NCI-H2171 (cell line): Measurements from ENCODE around the gene DEPDC1B.
"Not testable (repeated sequence)": the region's sequence is repeated elsewhere in the genome, so short reads cannot be mapped to it uniquely, and the experiment has no call there.

Experiments
- DNase-seq: peaks from one replicate; lab custom pipeline; 2025; lab: John Stamatoyannopoulos, UW

DEPDC1B gene

GRCh38 chr5:60699609-60700415, at the start of gene DEPDC1B:
Gene DEPDC1B (minus strand): TSS chr5:60700166. CDS start chr5:60700093, 73 bp downstream.
- peak; percentile 63 for DNase-seq

- DNase-seq, result no peak
Observed at GRCh38 chr5:60744682-60745081, 44.7 kb upstream of the DEPDC1B start.

- no peak for DNase-seq
Observed at GRCh38 chr5:60743511-60744314, 43.7 kb upstream of the DEPDC1B start.

GRCh38 chr5:60740322-60740721, 40.4 kb upstream of the DEPDC1B start:
- no peak for DNase-seq

GRCh38 chr5:60738933-60739332, 39.0 kb upstream of the DEPDC1B start:
- DNase-seq, result no peak

GRCh38 chr5:60738461-60738860, 38.5 kb upstream of the DEPDC1B start:
- no peak for DNase-seq

GRCh38 chr5:60730858-60731257, 30.9 kb upstream of the DEPDC1B start:
- not testable (repeated sequence) for DNase-seq

- no peak for DNase-seq
Observed at GRCh38 chr5:60727033-60727679, 27.2 kb upstream of the DEPDC1B start.

GRCh38 chr5:60724126-60724525, 24.2 kb upstream of the DEPDC1B start:
- DNase-seq, result no peak

GRCh38 chr5:60722416-60722815, 22.4 kb upstream of the DEPDC1B start:
- no peak for DNase-seq

- DNase-seq, result no peak
Observed at GRCh38 chr5:60719329-60719728, 19.4 kb upstream of the DEPDC1B start.

GRCh38 chr5:60718166-60718892, 18.4 kb upstream of the DEPDC1B start:
- DNase-seq, result no peak

GRCh38 chr5:60715201-60715928, 15.4 kb upstream of the DEPDC1B start:
- not testable (repeated sequence) for DNase-seq

- no peak for DNase-seq
Observed at GRCh38 chr5:60712950-60713349, 13.0 kb upstream of the DEPDC1B start.

GRCh38 chr5:60711892-60712291, 11.9 kb upstream of the DEPDC1B start:
- not testable (repeated sequence) for DNase-seq

GRCh38 chr5:60710362-60710761, 10.4 kb upstream of the DEPDC1B start:
- DNase-seq, result no peak

- no peak for DNase-seq
Observed at GRCh38 chr5:60705144-60705543, 5.2 kb upstream of the DEPDC1B start.

- no peak for DNase-seq
Observed at GRCh38 chr5:60703944-60704343, 4.0 kb upstream of the DEPDC1B start.

- DNase-seq, result no peak
Observed at GRCh38 chr5:60701321-60701968, 1.5 kb upstream of the DEPDC1B start.

- no peak for DNase-seq
Observed at GRCh38 chr5:60700416-60700757, 421 bp upstream of the DEPDC1B start.

- no peak for DNase-seq
Observed at GRCh38 chr5:60699288-60699608, 718 bp downstream of the DEPDC1B start.
